MCF 10A (cell line): Measurements from ENCODE around the gene ZNF385D. TPM values are rescaled to one million over a fixed set of nuclear protein-coding genes. Genes with fewer than 3 reads are reported as not detected.

Source experiments
- BruUV-seq: library from RNA; stranded (reverse); fragments of 400-500 nt; replicated peaks from 2 replicates; lab custom pipeline; 2021; lab: Mats Ljungman, UMichigan
- CTCF ChIA-PET: fragments of 300-600 bp; sonication (Branson Sonifier 250); formaldehyde crosslinking; extraction: SDS; loops from one replicate; lab custom pipeline; 2021; ENCODE audit warnings: antibody characterized with exemption, inconsistent platforms; lab: Yijun Ruan, JAX
- POLR2A ChIA-PET: fragments of 300-600, 350-650 bp; sonication (Branson Sonifier 250); formaldehyde crosslinking; extraction: SDS; loops from one replicate; lab custom pipeline; 2020; ENCODE audit warnings: antibody characterized with exemption, inconsistent platforms; lab: Yijun Ruan, JAX
- DNase-seq: peaks from one replicate; pipeline ENCODE4 v3.0.0-alpha.2; 2018; ENCODE audit not compliant: unreplicated experiment
- H3K27ac Mint-ChIP-seq: one replicate; pipeline ENCODE4 v1.8.0; 2022; ENCODE audit warnings: mild to moderate bottlenecking, low read depth, mixed read lengths; ENCODE audit not compliant: unreplicated experiment
- H3K27me3 Mint-ChIP-seq: one replicate; pipeline ENCODE4 v1.8.0; 2022; ENCODE audit warnings: mixed read lengths; ENCODE audit not compliant: insufficient read depth, unreplicated experiment
- H3K36me3 Mint-ChIP-seq: one replicate; pipeline ENCODE4 v1.8.0; 2022; ENCODE audit warnings: mild to moderate bottlenecking, moderate library complexity, mixed read lengths; ENCODE audit not compliant: insufficient read depth, unreplicated experiment
- H3K4me1 Mint-ChIP-seq: one replicate; pipeline ENCODE4 v1.8.0; 2022; ENCODE audit warnings: mixed read lengths; ENCODE audit not compliant: insufficient read depth, unreplicated experiment
- H3K4me3 Mint-ChIP-seq: one replicate; pipeline ENCODE4 v1.8.0; 2022; ENCODE audit warnings: mild to moderate bottlenecking, moderate library complexity, mixed read lengths; ENCODE audit not compliant: unreplicated experiment
- H3K9me3 Mint-ChIP-seq: one replicate; pipeline ENCODE4 v1.8.0; 2022; ENCODE audit warnings: mixed read lengths; ENCODE audit not compliant: unreplicated experiment
- intact Hi-C: fragments of 100-400 bp; cut with micrococcal nuclease; formaldehyde crosslinking; loops from 2 replicates; pipeline ENCODE4 v1.14.1; 2022
- total RNA-seq: library from RNA; stranded (reverse); gene quantifications from 2 replicates; pipeline ENCODE4 v1.2.3, GENCODE V29; 2022
- TF ChIP-seq, protein P1 (sequence below): fragments of 200-600 bp; IDR thresholded peaks from one replicate; pipeline ENCODE4 v1.8.0; 2022; ENCODE audit warnings: antibody characterized with exemption, mild to moderate bottlenecking; ENCODE audit not compliant: unreplicated experiment

ZNF385D gene
- total RNA-seq, 1 experiment from 2014 or later = 1.5 TPM

DNA sequence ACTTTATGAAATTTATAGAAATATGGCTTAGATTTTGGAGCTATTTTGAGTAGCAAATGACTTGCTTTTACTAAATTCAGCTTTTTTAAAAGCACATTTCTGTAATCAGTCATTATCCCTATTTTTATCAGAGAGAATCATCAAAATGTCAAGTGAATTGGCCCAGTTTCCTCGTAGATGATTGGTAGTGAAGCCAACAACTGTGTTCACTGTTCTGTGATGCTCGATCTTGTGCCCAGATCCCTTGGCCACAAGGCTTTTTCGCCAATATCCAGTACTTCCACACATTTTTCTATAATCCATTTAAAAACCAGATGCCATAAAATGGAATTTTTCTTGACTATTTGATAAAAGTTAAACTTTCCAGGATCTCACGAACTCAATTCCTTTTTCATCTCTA is 336.5 kb downstream of the ZNF385D start:
- Mint-ChIP-seq H3K4me1 (no peaks in the 10 kb centered on the region), H3K4me3 (no peak overlapping the region), H3K27me3 (no peaks in the 10 kb centered on the region), H3K9me3 (no peaks in the 10 kb centered on the region), H3K27ac (no peak overlapping the region), H3K36me3 (no peaks in the 10 kb centered on the region)
- TF ChIP-seq, protein P1, sequence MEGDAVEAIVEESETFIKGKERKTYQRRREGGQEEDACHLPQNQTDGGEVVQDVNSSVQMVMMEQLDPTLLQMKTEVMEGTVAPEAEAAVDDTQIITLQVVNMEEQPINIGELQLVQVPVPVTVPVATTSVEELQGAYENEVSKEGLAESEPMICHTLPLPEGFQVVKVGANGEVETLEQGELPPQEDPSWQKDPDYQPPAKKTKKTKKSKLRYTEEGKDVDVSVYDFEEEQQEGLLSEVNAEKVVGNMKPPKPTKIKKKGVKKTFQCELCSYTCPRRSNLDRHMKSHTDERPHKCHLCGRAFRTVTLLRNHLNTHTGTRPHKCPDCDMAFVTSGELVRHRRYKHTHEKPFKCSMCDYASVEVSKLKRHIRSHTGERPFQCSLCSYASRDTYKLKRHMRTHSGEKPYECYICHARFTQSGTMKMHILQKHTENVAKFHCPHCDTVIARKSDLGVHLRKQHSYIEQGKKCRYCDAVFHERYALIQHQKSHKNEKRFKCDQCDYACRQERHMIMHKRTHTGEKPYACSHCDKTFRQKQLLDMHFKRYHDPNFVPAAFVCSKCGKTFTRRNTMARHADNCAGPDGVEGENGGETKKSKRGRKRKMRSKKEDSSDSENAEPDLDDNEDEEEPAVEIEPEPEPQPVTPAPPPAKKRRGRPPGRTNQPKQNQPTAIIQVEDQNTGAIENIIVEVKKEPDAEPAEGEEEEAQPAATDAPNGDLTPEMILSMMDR = no peak
- ChIA-PET CTCF (interaction anchor here (0.6 kb wide), 1 partner anchor 143 kb away, joined by 3 read pairs; no protein-coding TSS in a partner anchor), POLR2A (no interaction called here)
- intact Hi-C loops = no loop called here
- BruUV-seq = no TSS peak
- DNase-seq = no peak

- CTCF ChIA-PET = no interaction called here
- TF ChIP-seq, protein P1 = no peak
- POLR2A ChIA-PET = interaction anchor here (1.1 kb wide), 1 partner anchor 14 kb away, joined by 3 read pairs; no protein-coding TSS in a partner anchor
- BruUV-seq = no TSS peak
- Mint-ChIP-seq H3K36me3 (no peaks in the 10 kb centered on the region), H3K4me3 (no peak overlapping the region), H3K4me1 (no peaks in the 10 kb centered on the region), H3K27me3 (no peaks in the 10 kb centered on the region), H3K27ac (no peak overlapping the region), H3K9me3 (no peaks in the 10 kb centered on the region)
- intact Hi-C loops = no loop called here
- DNase-seq = no peak
These were observed 340.0 kb downstream of the ZNF385D start for GRCh38 chr3:21411058-21411457.

- Mint-ChIP-seq H3K27me3 (no peaks in the 10 kb centered on the region), H3K4me3 (no peak overlapping the region), H3K36me3 (no peaks in the 10 kb centered on the region), H3K4me1 (no peaks in the 10 kb centered on the region), H3K9me3 (peaks cover 7% of the 10 kb centered on the region), H3K27ac (no peak overlapping the region)
- TF ChIP-seq, protein P1 = no peak
- ChIA-PET CTCF (no interaction called here), POLR2A (no interaction called here)
- DNase-seq = no peak
- no TSS peak for BruUV-seq
- intact Hi-C loops = no loop called here
These were observed 341.6 kb downstream of the ZNF385D start for GRCh38 chr3:21409401-21409800.

DNA sequence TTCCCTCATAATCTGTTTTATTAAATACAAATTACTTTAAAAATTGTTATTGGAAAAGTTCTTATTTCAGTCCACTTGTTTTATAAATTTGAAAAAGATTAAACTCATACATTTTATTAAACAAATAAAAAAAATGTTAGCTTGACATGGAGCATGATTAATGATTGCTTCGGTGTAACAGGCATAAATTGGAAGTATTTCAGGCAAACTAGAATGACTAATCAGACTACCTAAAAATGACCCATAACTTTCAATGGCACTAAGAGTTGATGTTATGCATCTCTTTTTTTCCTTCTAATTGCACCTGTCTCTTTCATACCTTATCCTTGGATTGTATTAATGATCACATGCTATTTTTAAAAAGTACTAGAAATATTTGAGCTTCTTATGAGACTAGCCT is 343.3 kb downstream of the ZNF385D start:
- Mint-ChIP-seq H3K4me3 (no peak overlapping the region), H3K9me3 (peaks cover 8% of the 10 kb centered on the region), H3K27ac (no peak overlapping the region), H3K36me3 (no peaks in the 10 kb centered on the region), H3K27me3 (no peaks in the 10 kb centered on the region), H3K4me1 (no peaks in the 10 kb centered on the region)
- TF ChIP-seq, protein P1 = no peak
- CTCF ChIA-PET = no interaction called here
- intact Hi-C loops = no loop called here
- BruUV-seq = no TSS peak
- POLR2A ChIA-PET = no interaction called here
- no peak for DNase-seq
